Measurements from ENCODE around the gene GLIS1. TPM values are rescaled to one million over a fixed set of nuclear protein-coding genes. Genes with fewer than 3 reads are reported as not detected.

The GLIS1 gene
- total RNA-seq, 1 donor: 1.6 TPM

DNA sequence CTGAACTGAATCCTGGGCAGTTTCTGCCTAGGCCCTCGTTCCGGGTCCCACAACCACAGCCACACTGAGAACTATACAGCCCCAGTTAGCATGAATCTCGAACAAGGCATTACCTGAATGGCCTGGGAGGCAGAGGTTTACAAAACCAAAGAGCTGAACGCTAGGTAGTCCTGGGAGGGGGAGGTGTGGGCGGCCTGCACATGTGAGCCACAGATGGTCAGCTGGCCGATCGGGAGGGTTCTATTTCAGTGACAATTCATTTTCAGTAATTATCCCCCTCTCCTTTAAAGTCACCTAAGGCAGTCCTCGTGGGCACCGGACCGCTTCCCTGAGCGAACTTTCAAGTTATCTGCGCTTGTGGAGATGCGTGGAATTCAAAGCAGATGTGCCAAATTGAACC, 111.9 kb downstream of the GLIS1 start:
- H3K4me3 ChIP-seq (ENCODE audit: low read depth, low read length): no peak overlapping the region
- TF ChIP-seq, protein P1, sequence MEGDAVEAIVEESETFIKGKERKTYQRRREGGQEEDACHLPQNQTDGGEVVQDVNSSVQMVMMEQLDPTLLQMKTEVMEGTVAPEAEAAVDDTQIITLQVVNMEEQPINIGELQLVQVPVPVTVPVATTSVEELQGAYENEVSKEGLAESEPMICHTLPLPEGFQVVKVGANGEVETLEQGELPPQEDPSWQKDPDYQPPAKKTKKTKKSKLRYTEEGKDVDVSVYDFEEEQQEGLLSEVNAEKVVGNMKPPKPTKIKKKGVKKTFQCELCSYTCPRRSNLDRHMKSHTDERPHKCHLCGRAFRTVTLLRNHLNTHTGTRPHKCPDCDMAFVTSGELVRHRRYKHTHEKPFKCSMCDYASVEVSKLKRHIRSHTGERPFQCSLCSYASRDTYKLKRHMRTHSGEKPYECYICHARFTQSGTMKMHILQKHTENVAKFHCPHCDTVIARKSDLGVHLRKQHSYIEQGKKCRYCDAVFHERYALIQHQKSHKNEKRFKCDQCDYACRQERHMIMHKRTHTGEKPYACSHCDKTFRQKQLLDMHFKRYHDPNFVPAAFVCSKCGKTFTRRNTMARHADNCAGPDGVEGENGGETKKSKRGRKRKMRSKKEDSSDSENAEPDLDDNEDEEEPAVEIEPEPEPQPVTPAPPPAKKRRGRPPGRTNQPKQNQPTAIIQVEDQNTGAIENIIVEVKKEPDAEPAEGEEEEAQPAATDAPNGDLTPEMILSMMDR (IDR thresholded peaks at IDR 0.05; ENCODE audit: insufficient read depth, low read length): no peak
- no peak for DNase-seq (ENCODE audit: low read depth)

DNA sequence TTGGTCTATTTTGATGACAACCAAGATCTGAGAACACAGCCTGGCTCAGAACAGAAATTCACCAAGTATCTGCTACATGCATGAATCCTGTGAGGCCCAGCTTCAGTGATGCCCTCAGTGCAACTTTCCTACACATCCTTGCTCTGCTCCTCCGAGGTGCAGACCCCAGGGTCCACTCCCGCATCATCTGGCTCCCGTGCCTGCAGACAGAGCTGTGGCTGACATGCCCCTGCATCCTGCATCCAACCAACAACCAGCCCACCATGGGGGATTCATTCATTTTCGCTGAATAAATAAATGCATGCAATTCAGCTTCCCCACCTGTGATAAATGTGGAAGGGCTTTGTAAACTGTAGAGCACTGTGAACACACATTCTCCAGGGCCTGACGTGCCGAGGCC, 112.3 kb downstream of the GLIS1 start:
- DNase-seq (ENCODE audit: low read depth): no peak
- TF ChIP-seq, protein P1 (IDR thresholded peaks at IDR 0.05; ENCODE audit: insufficient read depth, low read length): no peak
- no peak overlapping the region for H3K4me3 ChIP-seq (ENCODE audit: low read depth, low read length)

DNA sequence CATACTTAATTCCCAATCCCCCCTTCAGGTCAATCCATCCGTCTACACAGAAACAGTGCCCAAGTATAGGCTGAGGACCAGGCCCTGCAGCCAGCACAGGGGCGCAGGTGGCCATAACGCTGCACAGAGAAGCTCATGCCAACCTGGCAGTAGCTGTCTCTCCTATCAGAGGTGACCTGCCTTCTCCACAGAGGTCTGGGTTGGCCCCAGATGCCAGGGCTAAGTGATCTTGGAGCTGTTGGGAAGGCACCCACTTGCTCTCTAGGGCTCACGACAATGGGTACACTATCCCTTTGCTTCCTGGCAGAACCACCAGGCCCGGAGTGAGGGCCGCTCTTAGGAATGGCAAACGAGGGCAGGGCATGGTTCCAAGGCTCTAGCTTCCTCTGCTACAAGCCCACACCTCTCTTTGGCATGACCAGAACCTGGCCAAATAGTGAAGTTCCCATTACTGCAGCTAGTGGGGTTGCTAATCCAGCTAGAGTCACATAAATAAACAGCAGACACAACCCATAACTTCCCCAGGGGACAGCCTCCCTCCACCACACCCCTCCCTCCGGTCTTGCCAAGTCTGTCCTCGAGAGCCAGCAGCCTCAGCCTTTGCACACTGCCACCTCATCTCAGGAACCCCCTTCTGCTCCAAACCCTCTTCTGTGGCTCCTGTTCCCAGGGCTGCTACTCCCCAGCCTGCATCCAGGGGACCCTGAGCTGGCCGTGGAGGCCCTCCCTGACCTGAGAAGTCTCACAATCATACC, 113.0 kb downstream of the GLIS1 start:
- TF ChIP-seq, protein P1 (IDR thresholded peaks at IDR 0.05; ENCODE audit: insufficient read depth, low read length): no peak
- peak; percentile 25 for DNase-seq (ENCODE audit: low read depth)
- no peak overlapping the region for H3K4me3 ChIP-seq (ENCODE audit: low read depth, low read length)

DNA sequence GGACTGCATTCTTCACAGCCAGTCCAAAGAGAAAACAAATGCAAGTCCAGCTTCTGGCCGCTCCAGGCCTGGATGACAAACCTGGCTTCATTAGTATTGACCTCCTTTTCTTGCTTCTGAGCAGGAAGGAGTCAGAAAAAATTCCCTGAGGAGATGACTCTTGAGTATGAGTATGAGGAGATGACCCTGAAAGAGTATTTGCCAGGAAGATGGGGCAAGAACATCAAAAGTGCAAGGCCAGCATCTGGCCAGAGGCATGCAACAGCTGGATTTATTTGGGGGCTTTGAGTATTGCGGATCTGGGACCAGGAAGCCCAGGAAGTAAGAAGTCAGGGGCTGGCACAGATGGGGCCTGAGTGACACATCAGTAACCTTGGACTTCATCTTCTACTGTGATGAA, 113.9 kb downstream of the GLIS1 start:
- peak; percentile 79 for DNase-seq (ENCODE audit: low read depth)
- TF ChIP-seq, protein P1 (IDR thresholded peaks at IDR 0.05; ENCODE audit: insufficient read depth, low read length): no peak
- H3K4me3 ChIP-seq (ENCODE audit: low read depth, low read length): no peak overlapping the region

DNA sequence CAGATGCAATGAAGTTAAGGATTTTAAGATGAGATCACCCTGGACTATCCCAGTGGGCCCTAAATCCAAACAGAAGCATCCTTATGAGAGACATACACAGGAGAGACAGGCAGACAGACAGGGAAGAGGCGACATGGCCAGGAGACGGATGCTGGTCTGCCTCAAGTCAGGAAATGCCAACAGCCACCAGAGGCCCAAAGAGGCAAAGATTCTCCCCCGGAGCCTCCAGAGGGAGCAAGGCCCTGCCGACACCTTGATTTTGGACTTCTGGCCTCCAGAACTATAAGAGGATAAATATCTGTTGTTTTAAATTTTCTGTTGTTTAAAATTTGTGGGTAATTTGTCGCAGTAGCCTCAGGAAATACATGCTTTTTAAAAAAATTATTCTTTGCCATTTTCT, 116.4 kb downstream of the GLIS1 start:
- no peak for DNase-seq (ENCODE audit: low read depth)
- TF ChIP-seq, protein P1 (IDR thresholded peaks at IDR 0.05; ENCODE audit: insufficient read depth, low read length): no peak
- H3K4me3 ChIP-seq (ENCODE audit: low read depth, low read length): no peak overlapping the region

DNA sequence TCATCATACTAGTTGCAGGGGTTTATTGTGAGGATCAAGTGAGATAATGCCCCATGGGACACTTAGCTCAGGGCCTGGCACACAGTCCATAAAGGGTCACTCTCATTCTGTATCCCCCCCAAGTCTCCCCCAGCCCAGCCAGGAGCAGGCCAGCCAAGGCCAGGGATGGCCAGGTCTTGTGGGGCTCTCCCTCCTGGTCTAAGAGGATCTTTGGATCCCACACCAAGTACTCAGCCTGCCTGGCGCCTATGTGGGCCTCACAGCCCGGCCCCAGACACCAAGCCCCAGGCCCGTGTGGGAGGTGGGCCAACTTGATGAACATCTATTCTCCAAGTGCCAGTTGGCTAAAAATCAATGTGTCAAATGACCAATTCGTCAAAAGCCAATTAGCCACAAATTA, 117.8 kb downstream of the GLIS1 start:
- TF ChIP-seq, protein P1 (IDR thresholded peaks at IDR 0.05; ENCODE audit: insufficient read depth, low read length): no peak
- H3K4me3 ChIP-seq (ENCODE audit: low read depth, low read length): no peak overlapping the region
- DNase-seq (ENCODE audit: low read depth): no peak
